ENCODE results near the gene SLC66A2.

DNA sequence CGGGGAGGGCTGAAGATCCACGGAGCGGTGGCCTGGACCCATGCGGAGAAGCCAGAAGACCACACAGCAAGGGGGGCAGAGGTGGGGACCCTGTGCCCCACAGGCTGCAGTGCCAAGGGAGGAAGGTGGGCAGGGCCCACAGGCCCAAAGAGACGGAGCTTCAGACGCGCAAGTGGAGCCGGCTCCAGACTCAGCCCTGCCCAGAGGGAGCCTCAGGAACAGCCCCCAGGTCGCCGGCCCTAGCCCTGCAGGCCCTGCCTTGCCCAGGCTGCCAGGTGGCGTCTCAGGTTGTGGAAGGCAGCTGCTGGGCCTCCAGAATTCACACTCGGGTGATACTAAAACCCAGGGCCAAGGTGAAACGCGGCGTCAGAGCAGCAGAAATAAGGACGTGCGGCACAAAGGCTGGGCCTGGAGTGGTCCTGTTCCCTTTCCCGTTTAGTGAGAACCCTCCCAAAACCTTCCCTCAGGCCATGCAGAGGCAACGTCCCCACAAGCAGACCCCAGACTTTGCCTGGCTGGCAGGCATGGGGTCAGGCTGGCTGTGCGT is 36.8 kb downstream of the SLC66A2 start:
- TF ChIP-seq, protein P1, sequence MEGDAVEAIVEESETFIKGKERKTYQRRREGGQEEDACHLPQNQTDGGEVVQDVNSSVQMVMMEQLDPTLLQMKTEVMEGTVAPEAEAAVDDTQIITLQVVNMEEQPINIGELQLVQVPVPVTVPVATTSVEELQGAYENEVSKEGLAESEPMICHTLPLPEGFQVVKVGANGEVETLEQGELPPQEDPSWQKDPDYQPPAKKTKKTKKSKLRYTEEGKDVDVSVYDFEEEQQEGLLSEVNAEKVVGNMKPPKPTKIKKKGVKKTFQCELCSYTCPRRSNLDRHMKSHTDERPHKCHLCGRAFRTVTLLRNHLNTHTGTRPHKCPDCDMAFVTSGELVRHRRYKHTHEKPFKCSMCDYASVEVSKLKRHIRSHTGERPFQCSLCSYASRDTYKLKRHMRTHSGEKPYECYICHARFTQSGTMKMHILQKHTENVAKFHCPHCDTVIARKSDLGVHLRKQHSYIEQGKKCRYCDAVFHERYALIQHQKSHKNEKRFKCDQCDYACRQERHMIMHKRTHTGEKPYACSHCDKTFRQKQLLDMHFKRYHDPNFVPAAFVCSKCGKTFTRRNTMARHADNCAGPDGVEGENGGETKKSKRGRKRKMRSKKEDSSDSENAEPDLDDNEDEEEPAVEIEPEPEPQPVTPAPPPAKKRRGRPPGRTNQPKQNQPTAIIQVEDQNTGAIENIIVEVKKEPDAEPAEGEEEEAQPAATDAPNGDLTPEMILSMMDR (IDR thresholded peaks at IDR 0.05), result no peak
- no peak for TF ChIP-seq EZH2 (IDR thresholded peaks at IDR 0.05; ENCODE audit: borderline replicate concordance, insufficient read depth, low read depth, low read length, poor library complexity, severe bottlenecking)

Data from B cell (primary cell).